Measurements from ENCODE around the gene MYT1. TPM values are rescaled to one million over a fixed set of nuclear protein-coding genes. Genes with fewer than 3 reads are reported as not detected.
A peak's percentile ranks its signal among the peaks of the same experiment; 100 is the strongest.

The MYT1 gene
- total and polyA plus RNA-seq, 2 of the 13 experiments (the other 11 are each of a cell fraction or from before 2014, with no cell fraction given) = 0.58 to 2.5 TPM

- 48% methylated on average over 19 of the region's 20 CpGs for WGBS (ENCODE audit: low lambda C conversion rate)
- BruUV-seq (replicated peaks) = no TSS peak
- Histone ChIP-seq H3K9me3 (ENCODE audit: low read length) (no peaks in the 10 kb centered on the region), H3K4me3 (replicated peaks in 1 of 3; ENCODE audit: insufficient read depth in 1 of 3, low read depth in 2 of 3, low read length in 3 of 3) (no peak overlapping the region), H4K20me1 (ENCODE audit: insufficient read depth, low read length) (no peaks in the 10 kb centered on the region), H3K4me2 (ENCODE audit: low read depth, low read length) (no peak overlapping the region), H3K27ac (ENCODE audit: extremely low read length, insufficient read depth, low read length) (no peak overlapping the region), H3K4me1 (ENCODE audit: insufficient read depth, low read length) (peaks cover 33% of the 10 kb centered on the region; the same call in 1 of the 2 replicates), H3K79me2 (ENCODE audit: insufficient read depth, low read length) (no peaks in the 10 kb centered on the region), H3K9ac (ENCODE audit: insufficient read depth, low read depth, low read length) (no peak overlapping the region), H2AFZ (ENCODE audit: low read length) (no peak overlapping the region), H3K36me3 (replicated peaks in 1 of 2; ENCODE audit: control insufficient read depth in 1 of 2, insufficient read depth in 2 of 2, low read length in 2 of 2) (no peaks in the 10 kb centered on the region), H3K27me3 (ENCODE audit: control insufficient read depth in 1 of 2, insufficient read depth in 2 of 2, low read length in 2 of 2) (peaks cover 17 to 41% of the 10 kb centered on the region in 2 experiments)
- FAIRE-seq = no peak
- POLR2A ChIA-PET = no interaction called here
- CTCF ChIA-PET (ENCODE audit: low intra/inter-chr PET ratio, low total read pairs) = no interaction called here
- ATAC-seq = no peak
- DNase-seq (ENCODE audit: low spot score) = no peak
- in situ Hi-C loops (cut with HindIII; ENCODE audit: extremely low pct_ligation_motif_present, low pct_unique_long_range_greater_than_20kb) = no loop called here
- intact Hi-C loops (cut with micrococcal nuclease; ENCODE audit: unreplicated experiment) = no loop called here
- no peak for TF ChIP-seq FIP1L1 (IDR thresholded peaks at IDR 0.05; ENCODE audit: borderline replicate concordance, insufficient read depth, low read depth, low read length)
- TF ChIP-seq TSC22D2 (CRISPR knock-in tag; IDR thresholded peaks at IDR 0.05; ENCODE audit: borderline replicate concordance) = no peak
- no peak for TF ChIP-seq ZNF335 (CRISPR knock-in tag; IDR thresholded peaks at IDR 0.05)
- TF ChIP-seq DPF2 (CRISPR knock-in tag; IDR thresholded peaks at IDR 0.05; ENCODE audit: borderline replicate concordance, low read depth) = no peak
- peak; percentile 16; the same call in 1 of the 2 replicates for TF ChIP-seq ZNF274 (CRISPR knock-in tag; IDR thresholded peaks at IDR 0.05)
- TF ChIP-seq TOPORS (CRISPR knock-in tag; IDR thresholded peaks at IDR 0.05) = no peak
- no peak for TF ChIP-seq CBFB (CRISPR knock-in tag; IDR thresholded peaks at IDR 0.05)
- TF ChIP-seq ZFP36 (IDR thresholded peaks at IDR 0.05; ENCODE audit: borderline replicate concordance, low read depth, low read length, partially characterized antibody) = no peak
- no peak for TF ChIP-seq KDM5A (IDR thresholded peaks at IDR 0.05; ENCODE audit: borderline replicate concordance, low read length)
- no peak for TF ChIP-seq ZNF343 (CRISPR knock-in tag; IDR thresholded peaks at IDR 0.05)
- 0 out of 2 replicates have a peak, but pooled peaks have one; percentile 6 for TF ChIP-seq JUNB (CRISPR knock-in tag; IDR thresholded peaks at IDR 0.05; ENCODE audit: borderline replicate concordance)
- no peak for TF ChIP-seq ZNF879 (CRISPR knock-in tag; IDR thresholded peaks at IDR 0.05)
- TF ChIP-seq HOXA9 (CRISPR knock-in tag; IDR thresholded peaks at IDR 0.05; ENCODE audit: borderline replicate concordance) = no peak
- no peak for TF ChIP-seq HOXA3 (CRISPR knock-in tag; IDR thresholded peaks at IDR 0.05)
- no peak for TF ChIP-seq ZNF354B (CRISPR knock-in tag; IDR thresholded peaks at IDR 0.05)
- TF ChIP-seq IRF9 (CRISPR knock-in tag; IDR thresholded peaks at IDR 0.05; ENCODE audit: borderline replicate concordance) = no peak
- no peak for TF ChIP-seq NPAS2 (CRISPR knock-in tag; IDR thresholded peaks at IDR 0.05; ENCODE audit: borderline replicate concordance)
- TF ChIP-seq ZNF280D (CRISPR knock-in tag; IDR thresholded peaks at IDR 0.05) = no peak
- no peak for TF ChIP-seq BRF2 (CRISPR knock-in tag; IDR thresholded peaks at IDR 0.05)
- TF ChIP-seq PHF20 (CRISPR knock-in tag; IDR thresholded peaks at IDR 0.05) = no peak
Measured at GRCh38 chr20:64153861-64154589, 10.2 kb upstream of the MYT1 start.

All from HepG2 (cell line).